ENCODE data around the gene SUV39H1. TPM values are rescaled to one million over a fixed set of nuclear protein-coding genes. Genes with fewer than 3 reads are reported as not detected.

SUV39H1 gene
- total and polyA plus RNA-seq, 2 of the 8 experiments (the other 6 are each of a cell fraction or from before 2014, with no cell fraction given): 14.8 to 27.8 TPM

DNA sequence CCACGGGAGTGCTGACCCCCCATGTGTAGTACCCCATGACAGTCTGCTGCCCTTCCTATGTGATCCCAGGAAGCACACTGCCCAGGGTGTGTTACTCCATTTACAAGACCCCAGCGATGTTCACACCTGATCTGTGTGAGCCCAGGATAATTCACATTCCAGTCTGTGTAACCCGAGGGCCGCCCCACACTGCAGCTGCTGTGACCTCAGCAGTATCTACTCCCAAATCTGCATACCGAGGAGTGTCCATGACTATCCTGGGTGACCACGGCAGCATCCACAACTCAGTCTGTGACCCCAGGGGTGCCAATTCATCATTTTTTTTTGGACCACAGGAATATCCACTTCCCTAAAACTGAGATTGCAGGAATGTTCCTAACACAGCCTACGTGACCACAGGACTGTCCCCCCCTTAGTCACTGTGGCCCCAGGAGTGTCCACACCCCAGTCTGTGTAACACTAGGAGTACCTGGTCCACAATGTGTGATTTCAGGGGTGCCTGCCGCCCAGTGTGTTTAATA is 57.2 kb downstream of the SUV39H1 start:
- no peaks in the 10 kb centered on the region for H3K27me3 ChIP-seq (replicated peaks in 1 of 4; ENCODE audit: control insufficient read depth in 3 of 4, extremely low read depth in 1 of 4, insufficient read depth in 3 of 4, low read length in 3 of 4)
- no peaks in the 10 kb centered on the region for H3K79me2 ChIP-seq (ENCODE audit: control insufficient read depth in 1 of 2, insufficient read depth in 2 of 2, low read length in 2 of 2)
- no peaks in the 10 kb centered on the region for H4K20me1 ChIP-seq (replicated peaks in 1 of 2; ENCODE audit: control insufficient read depth in 1 of 2, insufficient read depth in 2 of 2, low read length in 2 of 2)
- H3K4me2 ChIP-seq (ENCODE audit: insufficient read depth in 1 of 2, low read depth in 2 of 2, low read length in 2 of 2): no peak overlapping the region
- no peak overlapping the region for H4K91ac ChIP-seq (replicated peaks; ENCODE audit: insufficient read length, low read length)
- H2BK20ac ChIP-seq (ENCODE audit: low read length): no peak overlapping the region
- CTCF ChIA-PET (ENCODE audit: partially characterized antibody): no interaction called here
- H2BK5ac ChIP-seq (ENCODE audit: low read depth, low read length): no peak overlapping the region
- H2BK15ac ChIP-seq (ENCODE audit: low read length): no peak overlapping the region
- 88% methylated on average over 7 of the region's 8 CpGs; no CpG with 5 or more reads in 1 of the 2 experiments for WGBS, 2 experiments (ENCODE audit: extremely low coverage in 1 of 2, insufficient coverage in 1 of 2, insufficient read length in 1 of 2, insufficient replicate concordance in 2 of 2, low coverage in 1 of 2, low lambda C conversion rate in 2 of 2, missing lambda C conversion rate in 1 of 2)
- no peak overlapping the region for H3K56ac ChIP-seq (replicated peaks; ENCODE audit: insufficient read length, low read depth, low read length)
- H3K9ac ChIP-seq (replicated peaks in 1 of 4; ENCODE audit: extremely low read depth in 1 of 4, low read depth in 3 of 4, low read length in 3 of 4): no peak overlapping the region
- H3K18ac ChIP-seq (ENCODE audit: extremely low read depth, low read length): no peak overlapping the region
- H3K9me3 ChIP-seq (ENCODE audit: insufficient read depth in 2 of 2, low read depth in 1 of 2, low read length in 1 of 2): no peaks in the 10 kb centered on the region
- H2AFZ ChIP-seq (ENCODE audit: low read length): no peak overlapping the region
- H2AK5ac ChIP-seq (ENCODE audit: low read depth, low read length): no peak overlapping the region
- no peaks in the 10 kb centered on the region for H3K4me1 ChIP-seq (replicated peaks in 1 of 4; ENCODE audit: control insufficient read depth in 3 of 4, insufficient read depth in 4 of 4, low read length in 3 of 4)
- no peak overlapping the region for H2BK12ac ChIP-seq (ENCODE audit: low read depth, low read length)
- H3K27ac ChIP-seq (ENCODE audit: low read depth, low read length): no peak overlapping the region
- DNase-seq (ENCODE audit: low read depth in 1 of 2, low spot score in 2 of 2): no peak
- POLR2A ChIA-PET (ENCODE audit: partially characterized antibody): no interaction called here
- H3K4me3 ChIP-seq (ENCODE audit: extremely low read depth in 1 of 4, insufficient read depth in 2 of 4, low read depth in 3 of 4, low read length in 4 of 4): no peak overlapping the region
- no peaks in the 10 kb centered on the region for H3K36me3 ChIP-seq (ENCODE audit: control insufficient read depth in 2 of 4, insufficient read depth in 4 of 4, low read length in 3 of 4)
- H3K23ac ChIP-seq (ENCODE audit: insufficient read length): no peak overlapping the region
- no peak for TF ChIP-seq RAD21 (IDR thresholded peaks at IDR 0.05 in 1 of 2, conservative IDR thresholded peaks at IDR 0.05 in 1 of 2; ENCODE audit: low read depth in 2 of 2, low read length in 2 of 2)
- no peak for TF ChIP-seq NRF1 (IDR thresholded peaks at IDR 0.05; ENCODE audit: low read depth, low read length)
- no peak for TF ChIP-seq TAF1 (IDR thresholded peaks at IDR 0.05; ENCODE audit: low read depth, low read length)
- no peak for TF ChIP-seq ASH2L (IDR thresholded peaks at IDR 0.05; ENCODE audit: low read length)
- no peak for TF ChIP-seq PHF8 (conservative IDR thresholded peaks at IDR 0.05; ENCODE audit: low read depth, low read length)
- no peak for TF ChIP-seq SRF (IDR thresholded peaks at IDR 0.05; ENCODE audit: low read depth, low read length)
- no peak for TF ChIP-seq RBBP5 (IDR thresholded peaks at IDR 0.05; ENCODE audit: borderline replicate concordance, low read depth, low read length)
- TF ChIP-seq CTCF (IDR thresholded peaks at IDR 0.05; ENCODE audit: control extremely low read depth in 1 of 3, insufficient read depth in 1 of 3, low read depth in 1 of 3, low read length in 3 of 3): no peak
- H3K79me1 ChIP-seq (ENCODE audit: low read depth, low read length): no peaks in the 10 kb centered on the region
- H4K5ac ChIP-seq (ENCODE audit: insufficient read length, low read depth, low read length): no peak overlapping the region
- H2BK120ac ChIP-seq (replicated peaks; ENCODE audit: low read depth, low read length): no peak overlapping the region
- H3K4ac ChIP-seq (replicated peaks; ENCODE audit: insufficient read length, low read depth, low read length): no peak overlapping the region
- FAIRE-seq: no peak
- no peak overlapping the region for H3K14ac ChIP-seq (ENCODE audit: insufficient read length)
- no peaks in the 10 kb centered on the region for H3K23me2 ChIP-seq (ENCODE audit: low read depth, low read length)
- H4K8ac ChIP-seq (ENCODE audit: extremely low read depth, insufficient read depth, low read length): no peak overlapping the region
